GM12864 (cell line): ENCODE data around the gene CFAP74.

Experiments used
- DNase-seq: peaks from one replicate; pipeline ENCODE4 v3.0.0-alpha.2; 2011; ENCODE audit warnings: low read depth
- H3K4me3 ChIP-seq: 2 replicates; pipeline ENCODE4 v1.5.1; 2011; ENCODE audit warnings: mild to moderate bottlenecking, low read depth, low read length, control low read depth
- TF ChIP-seq, protein P1 (sequence below): IDR thresholded peaks from 2 replicates; pipeline ENCODE4 v1.5.1; 2011; ENCODE audit warnings: low read depth, mild to moderate bottlenecking, moderate library complexity, low read length, control low read depth, inconsistent platforms; ENCODE audit errors: missing control alignments

Gene CFAP74

DNA sequence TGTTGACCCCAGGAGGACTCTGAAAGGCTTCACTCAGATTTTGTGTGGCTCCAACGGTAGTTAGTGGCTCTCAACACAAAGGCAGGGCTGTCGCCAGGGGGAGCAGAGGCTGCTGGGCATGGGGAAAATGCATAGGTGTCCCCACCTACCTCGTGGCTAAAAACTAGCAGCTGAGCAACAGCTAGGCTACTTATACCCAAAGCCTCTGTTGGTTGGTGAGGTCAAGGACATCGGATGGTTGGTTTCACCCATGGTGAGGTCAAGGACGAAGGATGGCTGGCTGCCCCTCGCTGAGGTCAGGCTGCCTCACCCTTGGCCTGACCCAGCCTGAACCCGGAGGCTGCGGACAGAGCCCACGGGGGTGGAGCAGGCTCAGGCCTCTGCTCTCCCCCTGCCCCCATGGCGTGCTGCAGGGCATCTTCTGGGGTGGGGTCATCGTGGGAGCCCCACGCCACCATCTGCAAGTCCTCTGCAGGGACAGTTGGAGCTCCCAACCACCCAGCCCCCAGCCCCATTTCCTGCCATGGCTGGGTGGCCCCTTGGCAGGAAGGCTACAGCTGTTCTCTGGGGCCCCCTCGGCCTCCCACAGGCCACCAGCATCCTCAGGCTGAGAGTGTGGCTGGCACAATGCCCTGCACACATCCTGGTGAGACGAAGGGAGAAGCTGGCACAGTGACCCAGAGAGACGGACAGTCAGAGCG, 104.2 kb downstream of the CFAP74 start:
- no peak overlapping the region for H3K4me3 ChIP-seq
- no peak for DNase-seq
- TF ChIP-seq, protein P1, sequence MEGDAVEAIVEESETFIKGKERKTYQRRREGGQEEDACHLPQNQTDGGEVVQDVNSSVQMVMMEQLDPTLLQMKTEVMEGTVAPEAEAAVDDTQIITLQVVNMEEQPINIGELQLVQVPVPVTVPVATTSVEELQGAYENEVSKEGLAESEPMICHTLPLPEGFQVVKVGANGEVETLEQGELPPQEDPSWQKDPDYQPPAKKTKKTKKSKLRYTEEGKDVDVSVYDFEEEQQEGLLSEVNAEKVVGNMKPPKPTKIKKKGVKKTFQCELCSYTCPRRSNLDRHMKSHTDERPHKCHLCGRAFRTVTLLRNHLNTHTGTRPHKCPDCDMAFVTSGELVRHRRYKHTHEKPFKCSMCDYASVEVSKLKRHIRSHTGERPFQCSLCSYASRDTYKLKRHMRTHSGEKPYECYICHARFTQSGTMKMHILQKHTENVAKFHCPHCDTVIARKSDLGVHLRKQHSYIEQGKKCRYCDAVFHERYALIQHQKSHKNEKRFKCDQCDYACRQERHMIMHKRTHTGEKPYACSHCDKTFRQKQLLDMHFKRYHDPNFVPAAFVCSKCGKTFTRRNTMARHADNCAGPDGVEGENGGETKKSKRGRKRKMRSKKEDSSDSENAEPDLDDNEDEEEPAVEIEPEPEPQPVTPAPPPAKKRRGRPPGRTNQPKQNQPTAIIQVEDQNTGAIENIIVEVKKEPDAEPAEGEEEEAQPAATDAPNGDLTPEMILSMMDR, result peak; percentile 62

DNA sequence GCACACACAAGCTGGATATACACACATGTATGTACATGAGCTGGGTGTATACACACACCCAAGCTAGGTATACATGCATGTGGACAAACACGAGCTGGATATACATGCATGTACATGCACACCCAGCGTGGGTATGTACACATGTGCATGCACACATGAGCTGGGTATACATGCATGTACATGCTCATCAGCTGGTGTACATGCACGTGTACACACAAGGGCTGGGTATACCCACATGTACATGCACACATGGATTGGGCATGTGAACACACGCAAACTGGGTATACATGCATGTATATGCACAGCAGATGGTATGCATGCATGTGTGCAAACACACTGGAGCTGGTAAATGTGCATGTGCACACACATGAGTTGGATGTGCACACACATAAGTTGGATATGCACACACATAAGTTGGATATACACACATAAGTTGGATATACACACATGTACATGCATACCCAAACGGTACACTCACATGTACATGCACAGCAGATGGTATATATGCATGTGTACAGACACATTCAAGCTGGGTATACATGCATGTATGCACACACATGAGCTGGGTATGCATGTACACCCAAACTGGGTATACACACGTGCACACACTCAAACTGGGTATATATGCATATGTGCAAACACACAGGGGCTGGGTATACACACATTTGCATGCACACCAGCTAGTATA, 105.2 kb downstream of the CFAP74 start:
- no peak for DNase-seq
- H3K4me3 ChIP-seq, result no peak overlapping the region
- TF ChIP-seq, protein P1, result no peak

DNA sequence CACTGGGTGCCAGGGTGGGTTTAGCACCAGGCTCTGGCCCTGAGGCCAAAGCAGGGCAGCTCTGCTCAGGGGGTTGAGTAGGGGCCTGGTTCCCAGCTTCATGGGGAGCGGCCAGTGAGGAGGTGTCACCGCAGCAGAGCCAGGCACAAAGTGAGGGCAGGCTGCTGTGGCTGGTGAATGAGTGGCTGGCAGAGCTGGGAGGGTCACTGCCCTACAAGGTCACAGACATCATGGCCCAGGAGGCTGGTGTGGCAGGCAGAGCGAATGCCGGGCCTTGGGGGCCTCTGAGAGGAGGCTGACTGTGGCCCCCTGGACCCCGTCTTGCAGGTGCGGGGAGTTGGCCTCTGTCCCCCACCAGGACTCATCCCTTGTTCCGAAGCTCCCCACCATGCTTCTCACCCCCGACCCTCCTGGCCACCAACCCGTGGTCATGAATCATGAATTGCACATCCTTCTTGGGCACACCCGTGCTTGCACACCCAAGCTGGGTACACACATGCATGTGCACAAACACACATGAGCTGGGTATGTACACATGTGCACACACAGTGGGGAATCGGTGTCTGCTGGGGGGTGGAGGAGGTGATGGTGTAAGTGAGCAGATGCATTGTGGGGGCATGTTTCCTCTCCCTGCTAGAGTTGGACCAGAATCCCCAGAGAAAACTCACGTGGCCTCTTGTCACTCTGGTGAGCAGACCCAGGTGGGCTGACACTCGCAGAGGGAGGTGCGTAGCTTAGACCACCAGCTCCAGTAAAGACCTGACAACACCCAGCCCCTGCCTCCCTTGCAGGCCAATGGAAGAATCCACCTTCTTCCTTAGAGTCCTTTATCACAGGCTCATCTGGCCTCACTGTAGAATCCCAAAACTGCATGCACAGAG, 107.9 kb downstream of the CFAP74 start:
- H3K4me3 ChIP-seq, result no peak overlapping the region
- TF ChIP-seq, protein P1, result no peak
- no peak for DNase-seq

DNA sequence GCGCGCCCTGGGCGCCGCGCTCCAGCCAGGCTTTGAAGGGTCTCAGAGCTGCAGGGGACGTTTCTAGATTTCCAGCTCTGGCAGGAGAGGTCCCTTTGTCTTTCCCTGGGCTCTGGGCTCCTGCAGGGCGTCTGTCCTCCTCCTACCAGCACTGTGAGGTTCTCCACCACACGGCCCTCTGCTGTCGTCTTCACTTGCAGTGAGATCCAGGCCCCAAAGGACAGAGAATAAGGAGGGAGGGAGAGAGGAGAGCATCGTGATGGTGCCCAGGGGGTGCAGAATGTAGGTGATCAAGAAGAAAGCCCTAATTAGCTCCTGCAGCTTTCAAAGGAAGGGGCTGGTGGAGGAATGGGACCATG, 108.5 kb downstream of the CFAP74 start:
- no peak overlapping the region for H3K4me3 ChIP-seq
- no peak for DNase-seq
- TF ChIP-seq, protein P1, result no peak

DNA sequence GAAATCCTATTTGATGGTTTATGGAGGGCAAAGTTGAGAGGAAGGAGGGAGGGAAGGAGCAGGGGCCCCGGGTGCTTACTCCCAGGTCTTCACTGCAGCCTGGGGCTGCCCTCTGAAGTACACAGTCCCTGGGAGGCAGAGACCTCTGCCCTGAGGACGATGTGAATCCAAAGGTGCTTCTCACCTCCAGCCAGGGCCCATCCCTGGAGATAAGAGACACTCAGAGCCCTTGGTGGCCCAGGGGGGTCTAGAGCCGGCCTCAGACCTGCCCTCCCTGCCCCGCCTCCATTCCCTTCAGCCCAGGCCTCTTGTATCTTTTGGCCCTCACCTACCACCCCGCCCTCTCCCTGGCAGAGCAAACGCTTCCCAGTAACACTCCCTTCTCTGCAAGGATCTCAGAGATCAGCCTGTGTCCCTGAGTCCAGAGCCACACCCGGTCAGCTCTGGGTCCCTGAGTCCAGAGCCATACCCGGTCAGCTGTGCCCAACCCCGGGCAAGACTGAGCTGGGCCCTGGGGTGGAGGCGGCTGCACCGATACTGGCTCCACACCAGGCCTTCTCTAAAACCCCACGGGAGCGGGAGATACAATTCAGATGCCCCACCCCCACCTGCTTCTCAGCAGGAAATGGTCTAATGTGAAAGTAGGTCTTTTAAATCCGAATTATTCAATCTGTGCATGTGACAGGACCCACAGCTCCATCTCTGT, 109.1 kb downstream of the CFAP74 start:
- no peak for DNase-seq
- TF ChIP-seq, protein P1, result no peak
- no peak overlapping the region for H3K4me3 ChIP-seq

DNA sequence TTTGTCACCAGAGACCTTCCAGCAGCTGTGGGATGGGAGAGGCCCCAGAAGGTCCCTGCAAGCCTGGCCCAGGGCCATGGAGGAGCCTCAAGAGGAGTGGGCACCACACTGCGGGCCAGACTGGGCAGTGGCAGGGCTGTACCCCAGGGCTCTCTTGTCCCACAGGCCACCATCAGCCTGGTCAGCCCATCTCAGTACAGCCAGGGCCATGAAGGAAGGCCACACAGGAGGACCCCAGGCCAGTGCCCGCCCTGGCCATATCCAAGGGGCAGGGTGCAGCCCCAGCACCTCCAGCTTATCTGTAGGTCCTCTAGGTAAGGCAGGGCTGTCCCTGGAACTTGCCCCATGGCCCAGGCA, 109.6 kb downstream of the CFAP74 start:
- TF ChIP-seq, protein P1, result no peak
- no peak overlapping the region for H3K4me3 ChIP-seq
- no peak for DNase-seq
